GM12875 (cell line): ENCODE results near the gene MFGE8.

ENCODE experiments used
- H3K4me3 ChIP-seq: one replicate; pipeline ENCODE4 v1.5.1; 2011; ENCODE audit warnings: low read depth, low read length, control low read depth
- CTCF ChIP-seq: IDR thresholded peaks from 2 replicates; pipeline ENCODE4 v1.5.1; 2011; ENCODE audit warnings: low read depth, mild to moderate bottlenecking, control low read depth, inconsistent platforms, low read length, moderate library complexity, borderline replicate concordance; ENCODE audit not compliant: insufficient read depth

MFGE8 gene

GRCh38 chr15:88871313-88871712, 41.9 kb downstream of the MFGE8 start:
- no peak overlapping the region for H3K4me3 ChIP-seq
- TF ChIP-seq CTCF: no peak

- no peak for TF ChIP-seq CTCF
- H3K4me3 ChIP-seq: no peak overlapping the region
Measured at GRCh38 chr15:88866295-88866881, 46.8 kb downstream of the MFGE8 start.

- no peak for TF ChIP-seq CTCF
- H3K4me3 ChIP-seq: no peak overlapping the region
Measured at GRCh38 chr15:88865498-88866099, 47.6 kb downstream of the MFGE8 start.

- no peak overlapping the region for H3K4me3 ChIP-seq
- TF ChIP-seq CTCF: no peak
Measured at GRCh38 chr15:88864861-88865497, 48.2 kb downstream of the MFGE8 start.

GRCh38 chr15:88863412-88863811, 49.8 kb downstream of the MFGE8 start:
- no peak for TF ChIP-seq CTCF
- no peak overlapping the region for H3K4me3 ChIP-seq

- no peak overlapping the region for H3K4me3 ChIP-seq
- no peak for TF ChIP-seq CTCF
Measured at GRCh38 chr15:88860212-88860611, 53.0 kb downstream of the MFGE8 start.

- no peak for TF ChIP-seq CTCF
- H3K4me3 ChIP-seq: no peak overlapping the region
Measured at GRCh38 chr15:88859550-88859949, 53.6 kb downstream of the MFGE8 start.
